ENCODE measurements around the gene DEFB129. TPM values are rescaled to one million over a fixed set of nuclear protein-coding genes. Genes with fewer than 3 reads are reported as not detected.
"Not testable (repeated sequence)": the region's sequence is repeated elsewhere in the genome, so short reads cannot be mapped to it uniquely, and the experiment has no call there.

The DEFB129 gene
- total RNA-seq, 1 donor from 2014 or later, result not detected

DNA sequence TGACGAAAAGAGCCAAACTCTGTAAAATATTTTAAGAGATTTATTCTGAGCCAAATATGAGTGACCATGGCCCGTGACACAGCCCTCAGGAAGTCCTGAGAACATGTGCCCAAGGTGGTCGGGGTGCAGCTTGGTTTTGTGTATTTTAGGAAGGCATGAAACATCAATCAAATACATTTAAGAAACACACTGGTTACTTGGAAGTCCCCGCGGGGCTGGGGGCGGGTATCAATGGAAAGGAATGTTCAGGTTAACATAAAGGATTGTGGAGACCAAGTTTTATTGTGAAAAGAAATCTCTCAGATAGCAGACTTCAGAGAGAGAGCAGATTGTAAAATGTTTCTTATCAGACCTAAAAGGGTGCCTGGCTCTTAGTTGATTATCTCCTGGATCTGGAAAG lies 26.4 kb downstream of the DEFB129 start:
- not testable (repeated sequence) for ATAC-seq

GRCh38 chr20:257419-257818 lies 30.4 kb downstream of the DEFB129 start, which contains the start of gene DEFB132:
DEFB132 (plus strand) TSS chr20:257724; CDS start chr20:257779, 55 bp downstream.
- ATAC-seq, result no peak

GRCh38 chr20:258269-258858 lies 31.3 kb downstream of the DEFB129 start:
- no peak for ATAC-seq

DNA sequence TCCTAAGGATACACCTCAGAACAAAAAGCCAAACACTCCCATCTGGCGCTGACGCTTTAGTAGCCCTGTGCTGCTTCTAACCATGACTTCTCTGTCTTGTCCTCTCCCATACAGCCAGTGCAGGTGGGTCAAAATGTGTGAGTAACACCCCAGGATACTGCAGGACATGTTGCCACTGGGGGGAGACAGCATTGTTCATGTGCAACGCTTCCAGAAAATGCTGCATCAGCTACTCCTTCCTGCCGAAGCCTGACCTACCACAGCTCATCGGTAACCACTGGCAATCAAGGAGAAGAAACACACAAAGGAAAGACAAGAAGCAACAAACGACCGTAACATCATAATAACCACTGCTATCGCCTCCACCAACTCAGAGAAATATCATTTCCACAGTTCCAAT lies 31.9 kb downstream of the DEFB129 start:
- no peak for ATAC-seq

DNA sequence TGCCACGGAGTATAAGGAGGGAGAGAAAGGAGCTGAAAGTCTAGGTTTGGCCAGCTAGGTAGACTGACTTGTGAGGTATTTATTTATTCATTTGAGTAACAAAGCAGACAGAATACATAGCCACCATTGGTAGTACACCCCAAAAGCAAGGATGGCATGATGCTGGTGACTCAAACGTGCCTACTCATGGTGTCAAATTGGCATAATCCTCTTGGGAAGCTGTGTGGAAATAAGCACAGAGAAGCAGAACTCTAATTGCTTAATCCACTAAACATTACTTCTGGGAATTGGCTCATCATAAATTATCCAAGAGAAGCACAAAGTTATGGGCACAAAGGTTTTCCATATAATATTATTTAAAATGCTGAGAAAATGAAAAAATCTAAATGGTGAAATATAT lies 32.9 kb downstream of the DEFB129 start:
- no peak for ATAC-seq

- no peak for ATAC-seq
Observed at GRCh38 chr20:263701-264100, 36.6 kb downstream of the DEFB129 start.

DNA sequence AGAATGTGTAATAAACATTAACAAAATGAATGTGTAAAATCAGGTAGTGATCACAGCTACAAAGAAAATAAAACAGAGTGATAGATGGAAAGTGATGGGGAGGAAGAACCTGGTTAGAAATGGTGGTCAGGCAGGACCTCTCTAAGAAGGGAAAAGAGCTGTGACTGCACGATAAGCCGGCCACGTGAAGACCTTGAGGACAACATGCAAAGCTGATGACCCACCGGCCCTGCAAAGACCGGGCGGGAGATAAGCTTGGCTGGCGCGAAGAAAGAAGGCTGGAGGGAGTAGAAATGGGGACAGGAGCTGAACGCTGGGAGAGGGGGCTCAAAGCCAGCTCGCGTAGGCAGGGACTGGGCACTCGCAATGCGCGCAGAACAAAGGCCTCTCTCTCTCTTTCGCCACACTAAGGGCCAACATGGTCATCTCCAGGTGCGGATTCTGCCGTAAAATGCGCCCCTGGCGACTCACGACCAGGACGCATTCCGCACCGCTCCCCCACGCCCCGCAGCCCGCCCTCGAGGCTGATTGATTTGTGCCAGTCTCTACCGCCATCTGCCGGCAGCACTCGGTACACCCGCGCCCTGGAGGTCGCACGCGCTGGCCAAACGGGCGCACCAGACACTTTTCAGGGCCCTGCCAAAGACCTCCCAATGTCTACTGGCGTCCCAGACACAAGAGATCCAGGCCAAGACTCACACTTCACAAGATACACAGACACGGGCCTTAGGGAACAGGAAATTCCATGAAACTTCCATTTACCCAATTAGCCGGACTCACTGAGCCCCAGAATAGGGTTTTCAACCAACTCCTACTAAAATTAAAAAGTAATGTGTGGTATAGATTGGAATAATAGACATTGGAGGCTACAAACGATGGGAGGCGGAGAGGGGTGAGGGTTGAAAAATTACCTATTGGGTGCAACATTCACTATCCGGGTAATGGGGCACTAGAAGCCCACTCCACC lies 39.8 kb downstream of the DEFB129 start:
- peak; percentile 92 for ATAC-seq

DNA sequence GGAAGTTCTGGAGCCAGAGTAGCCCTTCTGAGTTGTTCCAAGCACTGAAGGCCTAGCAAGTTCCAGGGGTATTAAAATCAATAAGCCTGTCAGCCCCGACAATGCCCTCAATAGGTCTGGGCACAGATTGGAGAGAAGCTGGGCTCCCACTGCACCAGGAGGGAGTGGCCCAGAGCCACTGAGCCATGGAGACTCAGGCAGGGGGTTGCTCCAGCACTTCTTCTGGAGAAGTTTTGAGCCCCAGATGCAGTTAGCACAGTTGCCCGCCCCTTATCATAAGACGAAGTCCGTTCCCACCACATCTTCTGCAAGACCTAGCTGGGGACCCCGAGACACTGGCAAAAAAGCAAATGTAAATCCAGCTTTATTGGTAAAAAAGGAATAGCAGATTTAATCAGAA lies 43.5 kb downstream of the DEFB129 start:
- no peak for ATAC-seq

DNA sequence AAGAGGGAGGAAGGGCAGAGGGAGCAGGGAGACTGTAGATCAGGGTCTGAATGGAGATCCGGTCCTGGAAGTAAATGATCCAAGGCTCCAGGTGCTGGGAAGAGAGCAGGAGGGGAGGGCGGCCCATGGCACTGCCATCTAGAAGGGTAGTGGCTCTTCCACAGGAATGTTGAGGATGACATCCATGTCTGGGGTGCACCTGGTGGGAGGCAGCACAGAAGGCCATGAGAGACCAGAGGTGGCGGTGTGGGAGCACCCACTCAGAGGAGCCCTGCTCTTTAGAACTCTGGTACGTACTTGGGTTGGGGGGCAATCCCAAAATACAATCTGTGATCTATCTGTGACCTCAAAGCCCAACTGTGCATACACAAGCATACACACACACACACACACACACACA lies 44.0 kb downstream of the DEFB129 start:
- ATAC-seq, result no peak

DNA sequence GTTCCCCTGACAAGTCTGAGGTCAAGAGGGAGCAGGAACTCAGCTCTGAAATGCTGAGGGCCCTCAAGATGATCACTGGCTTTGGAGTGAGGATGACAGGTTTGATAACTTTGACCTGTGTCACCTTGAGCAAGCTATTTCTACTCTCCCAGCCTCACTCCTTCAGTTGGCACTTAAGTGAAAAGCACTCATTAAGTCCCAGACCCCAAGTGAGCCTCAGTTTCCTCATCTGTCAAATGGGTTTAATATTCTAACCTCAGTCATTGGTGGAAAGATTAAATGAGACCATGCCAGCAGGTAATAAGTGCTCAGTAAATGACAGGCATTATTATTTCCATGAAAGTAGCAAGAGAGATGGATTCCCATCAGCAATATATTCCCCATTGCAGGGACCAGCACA lies 44.5 kb downstream of the DEFB129 start:
- no peak for ATAC-seq

- no peak for ATAC-seq
Observed at GRCh38 chr20:272718-273117, 45.7 kb downstream of the DEFB129 start.

DNA sequence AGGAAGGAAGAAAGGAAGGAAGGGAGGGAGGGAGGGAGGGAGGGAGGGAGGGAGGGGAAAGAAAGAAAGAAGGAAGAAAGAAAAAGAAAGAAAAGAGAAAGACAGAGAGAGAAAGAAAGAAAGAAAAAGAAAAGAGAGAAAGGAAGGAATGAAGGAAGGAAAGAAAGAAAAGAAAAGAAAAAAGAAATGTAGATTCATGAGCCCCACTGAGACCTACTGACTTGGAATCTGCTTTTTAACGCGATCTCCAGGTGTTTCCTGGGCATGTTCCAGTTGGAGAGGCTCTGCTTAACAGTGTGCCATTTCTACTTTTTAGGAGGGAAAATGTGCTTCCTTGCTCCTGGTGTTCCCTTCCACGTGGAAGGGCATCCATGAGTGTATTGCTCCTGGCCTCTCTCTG lies 46.8 kb downstream of the DEFB129 start:
- ATAC-seq, result no peak

DNA sequence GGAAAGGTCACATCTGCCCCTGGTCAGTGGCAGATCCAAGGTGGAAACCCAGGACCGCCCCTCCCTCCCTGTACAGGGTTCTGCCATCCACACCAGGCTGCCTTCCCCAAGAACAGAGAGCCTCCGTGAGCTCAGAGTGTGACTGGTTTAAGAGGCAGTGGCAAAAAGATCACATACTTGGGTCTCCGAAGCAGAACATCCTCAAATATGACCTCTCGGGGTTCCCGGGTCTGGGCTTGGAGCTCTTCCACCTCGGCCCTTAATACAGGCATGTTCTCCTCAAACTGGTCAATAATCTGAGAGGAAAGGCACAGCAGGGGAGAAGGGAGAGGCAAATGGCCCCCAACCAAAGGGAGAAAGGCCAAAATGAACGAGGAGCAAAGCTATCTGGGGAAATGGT lies 48.7 kb downstream of the DEFB129 start:
- no peak for ATAC-seq

DNA sequence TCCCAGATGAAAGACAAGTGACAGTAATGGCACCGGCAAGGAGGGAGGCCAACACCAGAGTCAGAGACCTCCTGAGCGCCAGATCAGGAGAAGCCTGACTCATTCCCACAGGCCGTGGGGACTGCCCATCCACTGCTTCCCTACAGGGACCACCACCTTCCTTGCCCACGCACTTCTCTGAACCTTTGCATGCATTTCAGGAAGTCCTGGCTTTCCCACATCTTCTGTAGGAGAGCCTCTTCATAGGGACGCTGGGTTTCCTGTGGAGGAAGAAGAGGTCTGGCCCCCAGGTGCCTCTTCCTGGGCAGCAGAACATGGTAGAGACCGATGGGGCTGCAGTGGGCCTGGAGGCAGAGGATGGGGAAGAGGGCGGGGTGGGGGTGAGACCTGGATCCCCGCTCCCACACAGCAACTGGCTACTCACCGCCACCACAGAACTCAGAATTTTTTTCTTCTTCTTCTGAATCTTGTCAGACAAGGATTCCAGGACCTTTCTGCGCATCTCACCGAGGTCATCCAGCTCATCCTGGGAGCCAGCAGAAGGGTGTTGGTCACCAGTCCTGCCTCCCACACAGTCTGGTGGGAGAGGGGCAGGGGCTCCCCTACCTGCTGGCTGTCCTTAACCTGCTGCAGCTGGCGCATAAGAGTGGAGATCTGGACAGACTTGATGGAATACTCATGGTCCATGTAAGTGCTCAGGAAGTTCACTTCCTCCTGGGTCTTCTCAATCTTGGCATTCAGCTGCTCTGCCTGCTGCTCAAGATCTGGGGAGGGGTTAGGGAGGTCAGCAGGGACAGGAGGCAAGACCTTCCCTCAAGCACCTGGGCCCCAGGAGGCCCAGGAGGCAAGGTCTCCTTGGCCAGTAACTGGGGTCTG lies 49.8 kb downstream of the DEFB129 start:
- no peak for ATAC-seq

GRCh38 chr20:277496-277781 lies 50.4 kb downstream of the DEFB129 start:
- no peak for ATAC-seq

DNA sequence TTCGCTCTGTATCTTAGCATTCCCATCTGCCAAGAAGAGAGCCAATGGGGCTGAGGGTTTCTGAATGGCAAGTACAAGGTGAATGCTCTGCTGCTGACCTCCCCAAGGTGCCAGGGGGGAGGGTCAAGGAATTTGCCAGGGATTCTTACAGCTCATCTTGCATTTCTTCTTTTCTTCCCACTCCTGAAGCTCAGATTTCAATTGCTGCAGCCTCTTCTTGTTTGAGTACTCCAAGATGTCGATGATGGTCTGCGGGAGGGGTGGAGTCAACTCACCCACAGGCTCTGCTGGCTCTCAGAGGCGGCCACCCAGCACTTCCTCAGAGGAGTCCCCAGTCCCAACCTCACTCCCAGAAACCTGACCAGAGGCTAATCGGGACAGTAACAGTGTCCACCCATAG lies 51.1 kb downstream of the DEFB129 start:
- no peak for ATAC-seq

DNA sequence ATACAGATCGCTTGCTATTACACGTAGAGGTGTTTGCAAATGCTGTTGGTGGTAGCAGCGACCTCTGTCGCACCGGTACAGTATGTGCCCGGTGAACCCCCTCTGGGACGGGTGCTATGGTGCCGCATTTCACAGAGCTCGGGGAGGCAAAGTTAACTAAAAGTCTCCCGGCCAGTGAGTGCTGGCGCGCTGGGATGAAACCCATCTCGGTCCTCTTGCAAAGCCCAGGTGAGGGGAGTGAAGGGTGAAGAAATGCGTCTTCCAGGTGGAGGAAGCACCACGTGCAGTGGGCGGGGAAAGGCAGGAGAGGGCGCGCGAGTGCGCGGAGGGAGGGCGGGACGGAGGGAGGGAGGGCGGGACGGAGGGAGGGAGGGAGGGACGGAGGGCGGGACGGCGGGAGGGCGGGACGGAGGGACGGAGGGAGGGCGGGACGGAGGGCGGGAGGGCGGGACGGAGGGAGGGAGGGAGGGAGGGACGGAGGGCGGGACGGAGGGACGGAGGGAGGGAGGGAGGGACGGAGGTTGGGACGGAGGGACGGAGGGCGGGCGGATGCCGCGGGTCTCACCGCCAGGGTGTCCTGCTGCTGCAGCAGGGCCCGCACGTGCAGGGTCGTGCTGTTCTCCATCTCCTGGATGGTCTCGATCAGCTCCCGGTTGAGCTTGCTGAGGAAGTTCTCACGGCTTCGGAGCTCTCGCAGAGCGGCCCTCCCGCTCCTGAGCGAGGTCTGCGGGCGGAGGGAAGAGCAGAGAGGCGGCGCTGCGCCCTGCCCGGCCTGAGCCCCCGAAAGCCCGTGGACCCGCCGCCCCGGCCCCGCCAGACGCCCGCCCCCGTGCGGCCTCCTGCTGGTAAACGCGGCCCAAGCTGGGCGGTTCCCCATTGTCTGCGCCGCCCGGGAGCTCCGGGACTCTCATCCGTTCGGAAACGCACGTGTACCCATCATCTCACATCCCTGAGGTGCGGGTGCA lies 51.8 kb downstream of the DEFB129 start:
- no peak for ATAC-seq

Other genes with a start within 250 kb of the DEFB129 start
- not detected for gene DEFB125, start 139.6 kb upstream of the DEFB129 start, total RNA-seq
- not detected for gene DEFB126, start 84.7 kb upstream of the DEFB129 start, total RNA-seq
- not detected for gene DEFB127, start 69.8 kb upstream of the DEFB129 start, total RNA-seq
- not detected for gene DEFB128, start 37.5 kb upstream of the DEFB129 start, total RNA-seq
- not detected for gene DEFB132, start 30.5 kb downstream of the DEFB129 start, total RNA-seq
- gene C20orf96, start 63.5 kb downstream of the DEFB129 start, total RNA-seq, result 2.0 TPM
- gene ZCCHC3, start 70.3 kb downstream of the DEFB129 start, total RNA-seq, result 6.2 TPM
- gene SOX12, start 98.3 kb downstream of the DEFB129 start, total RNA-seq, result 4.5 TPM
- gene NRSN2, start 119.9 kb downstream of the DEFB129 start, total RNA-seq, result 7.1 TPM
- gene TRIB3, start 153.5 kb downstream of the DEFB129 start, total RNA-seq, result 58.0 TPM
- gene RBCK1, start 181.0 kb downstream of the DEFB129 start, total RNA-seq, result 55.2 TPM
- gene TBC1D20, start 235.3 kb downstream of the DEFB129 start, total RNA-seq, result 18.8 TPM